Liver (tissue), 3 donors: Measurements from ENCODE around the gene NR5A1.

Experiments
- JUND ChIP-seq, 2 donors: IDR thresholded peaks; 2 replicates each; pipeline ENCODE4 v1.6.1; 2016; ENCODE audit warnings: antibody characterized with exemption in 2 of 2
- NR2F2 ChIP-seq: IDR thresholded peaks from 2 replicates; pipeline ENCODE4 v1.6.1; 2016; ENCODE audit warnings: antibody characterized with exemption
- RAD21 ChIP-seq, 2 donors: IDR thresholded peaks; 2 replicates each; pipeline ENCODE4 v1.6.1; 2016; ENCODE audit warnings: antibody characterized with exemption in 2 of 2, mild to moderate bottlenecking in 2 of 2
- RXRA ChIP-seq, 2 donors: IDR thresholded peaks; 2 replicates each; pipeline ENCODE4 v1.6.1; 2017 to 2018; ENCODE audit warnings: antibody characterized with exemption in 2 of 2, mild to moderate bottlenecking in 1 of 2
- SP1 ChIP-seq: IDR thresholded peaks from 2 replicates; pipeline ENCODE4 v1.6.1; 2018; ENCODE audit warnings: antibody characterized with exemption, mild to moderate bottlenecking
- TAF1 ChIP-seq: conservative IDR thresholded peaks from 2 replicates; pipeline ENCODE4 v1.6.1; 2016; ENCODE audit warnings: antibody characterized with exemption, mild to moderate bottlenecking
- YY1 ChIP-seq: IDR thresholded peaks from 2 replicates; pipeline ENCODE4 v1.6.1; 2016; ENCODE audit warnings: antibody characterized with exemption, mild to moderate bottlenecking
- ZBTB33 ChIP-seq: IDR thresholded peaks from 2 replicates; pipeline ENCODE4 v1.6.1; 2016; ENCODE audit warnings: antibody characterized with exemption
- TF ChIP-seq, protein P1 (sequence below): fragments of 150-350 bp; IDR thresholded peaks from 2 replicates; pipeline ENCODE4 v1.5.1; 2017; ENCODE audit warnings: improper control_type of control experiment, low read depth, low read length; ENCODE audit not compliant: missing input control
- TF ChIP-seq, protein P2 (sequence below): IDR thresholded peaks from 2 replicates; pipeline ENCODE4 v1.6.1; 2016; ENCODE audit warnings: antibody characterized with exemption
- donor health status: healthy.
- donor health status: healthy.

DNA sequence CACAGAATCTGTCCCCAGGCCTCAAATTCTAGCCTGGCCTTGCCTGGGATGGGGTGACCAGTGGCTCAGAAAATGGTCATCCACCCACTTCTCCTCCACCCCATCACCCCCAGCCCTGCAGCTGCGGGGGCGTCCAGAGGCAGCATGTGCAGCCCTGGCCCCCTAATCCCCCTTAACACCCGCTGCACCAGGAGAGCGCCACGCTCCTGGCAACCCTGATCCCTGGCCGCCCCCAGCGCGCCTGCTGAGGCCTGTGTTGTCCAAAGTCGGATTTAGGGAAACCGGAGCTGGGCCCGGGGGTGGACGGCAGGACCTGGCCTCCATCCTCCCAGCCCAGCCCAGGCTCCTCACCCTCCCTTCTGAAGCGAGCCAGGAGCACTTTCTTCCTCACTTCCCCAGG, 22.0 kb downstream of the NR5A1 start:
- TF ChIP-seq, protein P1, sequence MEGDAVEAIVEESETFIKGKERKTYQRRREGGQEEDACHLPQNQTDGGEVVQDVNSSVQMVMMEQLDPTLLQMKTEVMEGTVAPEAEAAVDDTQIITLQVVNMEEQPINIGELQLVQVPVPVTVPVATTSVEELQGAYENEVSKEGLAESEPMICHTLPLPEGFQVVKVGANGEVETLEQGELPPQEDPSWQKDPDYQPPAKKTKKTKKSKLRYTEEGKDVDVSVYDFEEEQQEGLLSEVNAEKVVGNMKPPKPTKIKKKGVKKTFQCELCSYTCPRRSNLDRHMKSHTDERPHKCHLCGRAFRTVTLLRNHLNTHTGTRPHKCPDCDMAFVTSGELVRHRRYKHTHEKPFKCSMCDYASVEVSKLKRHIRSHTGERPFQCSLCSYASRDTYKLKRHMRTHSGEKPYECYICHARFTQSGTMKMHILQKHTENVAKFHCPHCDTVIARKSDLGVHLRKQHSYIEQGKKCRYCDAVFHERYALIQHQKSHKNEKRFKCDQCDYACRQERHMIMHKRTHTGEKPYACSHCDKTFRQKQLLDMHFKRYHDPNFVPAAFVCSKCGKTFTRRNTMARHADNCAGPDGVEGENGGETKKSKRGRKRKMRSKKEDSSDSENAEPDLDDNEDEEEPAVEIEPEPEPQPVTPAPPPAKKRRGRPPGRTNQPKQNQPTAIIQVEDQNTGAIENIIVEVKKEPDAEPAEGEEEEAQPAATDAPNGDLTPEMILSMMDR: no peak
- TF ChIP-seq SP1 (no peak), NR2F2 (no peak), RAD21 (IDR thresholded peaks at IDR 0.05) (no peak), RXRA (IDR thresholded peaks at IDR 0.05) (no peak), TAF1 (no peak), YY1 (no peak), JUND (IDR thresholded peaks at IDR 0.05) (no peak), ZBTB33 (no peak)
- TF ChIP-seq, protein P2, sequence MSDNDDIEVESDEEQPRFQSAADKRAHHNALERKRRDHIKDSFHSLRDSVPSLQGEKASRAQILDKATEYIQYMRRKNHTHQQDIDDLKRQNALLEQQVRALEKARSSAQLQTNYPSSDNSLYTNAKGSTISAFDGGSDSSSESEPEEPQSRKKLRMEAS: no peak
